ENCODE data around the gene ZSWIM1.

ZSWIM1 gene

GRCh38 chr20:45888681-45889080 lies 7.7 kb downstream of the ZSWIM1 start:
- no peak for TF ChIP-seq CTCF (IDR thresholded peaks at IDR 0.05; ENCODE audit: low read length, missing control alignments)
- no peak overlapping the region for H3K4me3 ChIP-seq (replicated peaks; ENCODE audit: low read depth, low read length)
- DNase-seq (ENCODE audit: low read depth): no peak

GRCh38 chr20:45890077-45890984 lies 9.3 kb downstream of the ZSWIM1 start:
- DNase-seq (ENCODE audit: low read depth): peak; percentile 86
- H3K4me3 ChIP-seq (replicated peaks; ENCODE audit: low read depth, low read length): peak overlapping the region; percentile 69
- peak; percentile 77 for TF ChIP-seq CTCF (IDR thresholded peaks at IDR 0.05; ENCODE audit: low read length, missing control alignments)

- DNase-seq (ENCODE audit: low read depth): peak; percentile 95
- no peak for TF ChIP-seq CTCF (IDR thresholded peaks at IDR 0.05; ENCODE audit: low read length, missing control alignments)
- H3K4me3 ChIP-seq (replicated peaks; ENCODE audit: low read depth, low read length): peak within 1 kb of the TSS; percentile 69
These were observed 10.3 kb downstream of the ZSWIM1 start, which contains the start of the genes CTSA and NEURL2 for GRCh38 chr20:45890985-45891983. Gene CTSA, plus strand, starts transcription at chr20:45891335. Its CDS starts 234 bp downstream, at chr20:45891569. Gene NEURL2, minus strand, starts transcription at chr20:45891208. Its CDS starts 217 bp downstream, at chr20:45890991.

GRCh38 chr20:45892049-45892825 lies 11.2 kb downstream of the ZSWIM1 start:
- DNase-seq (ENCODE audit: low read depth): peak; percentile 42
- peak overlapping the region; percentile 69 for H3K4me3 ChIP-seq (replicated peaks; ENCODE audit: low read depth, low read length)
- peak; percentile 28 for TF ChIP-seq CTCF (IDR thresholded peaks at IDR 0.05; ENCODE audit: low read length, missing control alignments)

- no peak for DNase-seq (ENCODE audit: low read depth)
- TF ChIP-seq CTCF (IDR thresholded peaks at IDR 0.05; ENCODE audit: low read length, missing control alignments): no peak
- H3K4me3 ChIP-seq (replicated peaks; ENCODE audit: low read depth, low read length): peak overlapping the region; percentile 14
These were observed 11.9 kb downstream of the ZSWIM1 start for GRCh38 chr20:45892828-45893500.
